HG02642 (cell line): Measurements from ENCODE around the gene C17orf107.
A peak's percentile ranks its signal among the peaks of the same experiment; 100 is the strongest.
"Not testable (repeated sequence)": the region's sequence is repeated elsewhere in the genome, so short reads cannot be mapped to it uniquely, and the experiment has no call there.

Source experiments
- ATAC-seq: cut with Tn5 transposase; IDR thresholded peaks from one replicate; pipeline ENCODE4 v1.9.1; 2021; ENCODE audit warnings: mild to moderate bottlenecking; ENCODE audit not compliant: unreplicated experiment, poor library complexity

The C17orf107 gene

GRCh38 chr17:4899341-4900230, at the start of gene C17orf107:
C17orf107 (plus strand) TSS chr17:4899536; CDS start chr17:4899763, 227 bp downstream.
- peak; percentile 60 for ATAC-seq

GRCh38 chr17:4850246-4850645, 49.1 kb upstream of the C17orf107 start:
- ATAC-seq, result no peak

GRCh38 chr17:4851084-4851483, 48.3 kb upstream of the C17orf107 start:
- no peak for ATAC-seq

GRCh38 chr17:4852567-4853207, 46.6 kb upstream of the C17orf107 start:
- no peak for ATAC-seq

GRCh38 chr17:4853208-4853671, 46.1 kb upstream of the C17orf107 start:
- ATAC-seq, result no peak

- ATAC-seq, result no peak
Measured at GRCh38 chr17:4854111-4854681, 45.1 kb upstream of the C17orf107 start.

GRCh38 chr17:4856271-4856936, 42.9 kb upstream of the C17orf107 start:
- no peak for ATAC-seq

GRCh38 chr17:4856937-4857314, 42.4 kb upstream of the C17orf107 start:
- no peak for ATAC-seq

- ATAC-seq, result not testable (repeated sequence)
Measured at GRCh38 chr17:4857347-4857746, 42.0 kb upstream of the C17orf107 start.

- no peak for ATAC-seq
Measured at GRCh38 chr17:4858068-4858881, 41.1 kb upstream of the C17orf107 start.

- ATAC-seq, result no peak
Measured at GRCh38 chr17:4858882-4859260, 40.5 kb upstream of the C17orf107 start.

GRCh38 chr17:4859816-4860625, 39.3 kb upstream of the C17orf107 start:
- ATAC-seq, result no peak

- ATAC-seq, result no peak
Measured at GRCh38 chr17:4860651-4861050, 38.7 kb upstream of the C17orf107 start.

- no peak for ATAC-seq
Measured at GRCh38 chr17:4861052-4861451, 38.3 kb upstream of the C17orf107 start.

GRCh38 chr17:4862720-4863119, 36.6 kb upstream of the C17orf107 start:
- no peak for ATAC-seq

- ATAC-seq, result no peak
Measured at GRCh38 chr17:4863321-4863720, 36.0 kb upstream of the C17orf107 start.

GRCh38 chr17:4867535-4867934, 31.8 kb upstream of the C17orf107 start:
- not testable (repeated sequence) for ATAC-seq

- ATAC-seq, result not testable (repeated sequence)
Measured at GRCh38 chr17:4869058-4869998, 30.0 kb upstream of the C17orf107 start.
